ENCODE data around the gene MAP7.

Gene MAP7

GRCh38 chr6:136564180-136564579 lies 14.0 kb upstream of the MAP7 start:
- no peak overlapping the region for H3K4me3 ChIP-seq (ENCODE audit: control insufficient read depth, low read depth, low read length)
- DNase-seq (ENCODE audit: low read depth): no peak
- no peak for TF ChIP-seq CTCF (IDR thresholded peaks at IDR 0.05; ENCODE audit: control insufficient read depth, insufficient read depth, low read depth, low read length, missing control alignments)

- DNase-seq (ENCODE audit: low read depth): no peak
- TF ChIP-seq CTCF (IDR thresholded peaks at IDR 0.05; ENCODE audit: control insufficient read depth, insufficient read depth, low read depth, low read length, missing control alignments): no peak
- H3K4me3 ChIP-seq (ENCODE audit: control insufficient read depth, low read depth, low read length): no peak overlapping the region
Observed at GRCh38 chr6:136563386-136564152, 13.3 kb upstream of the MAP7 start.

DNA sequence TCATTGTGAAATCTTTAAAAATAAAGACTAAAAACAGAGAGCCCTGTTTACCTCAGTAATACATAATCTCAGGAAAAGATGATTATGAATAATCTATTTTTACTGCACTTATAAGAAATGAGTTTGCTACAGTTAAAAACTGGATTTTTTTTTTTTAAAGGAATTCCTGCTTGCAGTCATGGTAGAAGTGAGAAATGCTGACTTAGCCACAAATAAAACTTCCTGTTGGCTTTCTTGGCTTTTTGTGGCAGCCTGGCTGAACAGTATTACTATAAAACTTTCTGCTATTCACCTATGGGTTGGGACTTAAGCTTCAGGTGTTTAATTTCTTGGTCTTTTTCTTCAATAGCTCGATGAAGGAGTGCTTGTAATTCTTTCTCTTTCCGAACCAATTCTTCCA lies 12.0 kb upstream of the MAP7 start:
- no peak overlapping the region for H3K4me3 ChIP-seq (ENCODE audit: control insufficient read depth, low read depth, low read length)
- DNase-seq (ENCODE audit: low read depth): no peak
- TF ChIP-seq CTCF (IDR thresholded peaks at IDR 0.05; ENCODE audit: control insufficient read depth, insufficient read depth, low read depth, low read length, missing control alignments): no peak

GRCh38 chr6:136553166-136553787 lies 3.1 kb upstream of the MAP7 start:
- H3K4me3 ChIP-seq (ENCODE audit: control insufficient read depth, low read depth, low read length): no peak overlapping the region
- TF ChIP-seq CTCF (IDR thresholded peaks at IDR 0.05; ENCODE audit: control insufficient read depth, insufficient read depth, low read depth, low read length, missing control alignments): no peak
- no peak for DNase-seq (ENCODE audit: low read depth)

- no peak for DNase-seq (ENCODE audit: low read depth)
- H3K4me3 ChIP-seq (ENCODE audit: control insufficient read depth, low read depth, low read length): no peak overlapping the region
- no peak for TF ChIP-seq CTCF (IDR thresholded peaks at IDR 0.05; ENCODE audit: control insufficient read depth, insufficient read depth, low read depth, low read length, missing control alignments)
Observed at GRCh38 chr6:136552054-136552453, 1.8 kb upstream of the MAP7 start.

DNA sequence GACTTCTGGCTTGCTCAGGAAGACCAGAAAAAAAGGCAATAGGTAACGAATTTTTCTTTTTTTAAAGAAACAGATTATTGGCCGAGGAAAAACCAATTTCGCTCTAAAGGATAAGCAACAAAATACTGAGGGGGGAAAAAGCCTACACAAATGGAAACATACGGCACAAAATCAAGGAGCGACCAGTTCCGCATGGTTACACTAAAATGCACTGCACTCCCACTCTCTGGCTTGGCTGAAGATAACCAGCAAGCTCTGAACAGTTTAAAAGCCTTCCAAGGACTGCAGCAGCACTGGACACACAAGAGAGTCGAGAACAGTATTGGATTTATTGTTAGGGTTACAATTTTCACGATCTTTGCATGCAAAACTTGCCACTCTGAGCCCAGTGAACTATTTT lies 881 bp upstream of the MAP7 start:
- no peak overlapping the region for H3K4me3 ChIP-seq (ENCODE audit: control insufficient read depth, low read depth, low read length)
- no peak for DNase-seq (ENCODE audit: low read depth)
- no peak for TF ChIP-seq CTCF (IDR thresholded peaks at IDR 0.05; ENCODE audit: control insufficient read depth, insufficient read depth, low read depth, low read length, missing control alignments)

Measured in AG09309 (cell line).